ENCODE results near the gene INTS11. TPM values are rescaled to one million over a fixed set of nuclear protein-coding genes. Genes with fewer than 3 reads are reported as not detected.

INTS11 gene
- total and polyA plus RNA-seq, 2 of the 8 experiments (the other 6 are each of a cell fraction or from before 2014, with no cell fraction given) = 113 to 243 TPM

DNA sequence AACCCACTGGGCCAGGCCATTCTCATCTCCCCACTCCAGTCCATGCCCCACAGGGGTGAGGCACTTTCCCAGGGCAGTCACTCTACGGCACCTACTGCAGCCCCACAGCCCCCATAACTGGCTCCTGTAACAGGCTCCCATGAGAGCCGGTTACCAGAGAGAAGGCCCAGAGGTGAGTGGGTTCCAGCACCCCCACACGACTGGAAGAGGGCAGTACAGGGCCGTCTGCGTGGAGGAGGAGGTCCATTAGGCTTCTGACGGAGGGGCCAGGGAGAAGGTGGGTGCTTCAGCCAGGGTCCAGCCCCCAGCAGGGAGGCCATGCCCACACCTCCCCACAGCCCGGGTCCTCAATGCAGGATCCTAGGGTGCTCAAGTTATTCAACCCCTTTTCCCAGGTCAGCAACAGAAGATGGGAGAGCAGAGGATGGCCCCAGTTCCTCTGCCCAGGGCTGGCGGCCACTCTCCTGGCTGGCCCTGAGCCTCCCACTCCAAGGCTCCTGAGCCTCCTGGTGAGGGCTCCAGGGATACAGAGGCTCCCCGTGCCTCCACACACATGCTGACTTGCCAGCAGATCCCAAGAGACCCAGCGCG lies 18.3 kb downstream of the INTS11 start:
- Histone ChIP-seq H2BK15ac (ENCODE audit: low read length) (no peak overlapping the region), H3K4me1 (replicated peaks in 1 of 4; ENCODE audit: control insufficient read depth in 3 of 4, insufficient read depth in 4 of 4, low read length in 3 of 4) (peaks cover 0 to 40% (median 31%) of the 10 kb centered on the region in 4 experiments; a peak in 6 of 7 replicates), H2BK5ac (ENCODE audit: low read depth, low read length) (peak overlapping the region; percentile 78; the same call in 1 of the 2 replicates), H3K9ac (replicated peaks in 1 of 4; ENCODE audit: extremely low read depth in 1 of 4, low read depth in 3 of 4, low read length in 3 of 4) (no peak overlapping the region), H3K36me3 (ENCODE audit: control insufficient read depth in 2 of 4, insufficient read depth in 4 of 4, low read length in 3 of 4) (peaks cover 0 to 7% (median 4%) of the 10 kb centered on the region in 4 experiments; a peak in 4 of 8 replicates), H2AFZ (ENCODE audit: low read length) (no peak overlapping the region), H3K4me3 (ENCODE audit: extremely low read depth in 1 of 4, insufficient read depth in 2 of 4, low read depth in 3 of 4, low read length in 4 of 4) (peak overlapping the region in 2 of 4 experiments; percentile 65 to 91; a peak in 3 of 8 replicates), H3K56ac (replicated peaks; ENCODE audit: insufficient read length, low read depth, low read length) (no peak overlapping the region), H4K8ac (ENCODE audit: extremely low read depth, insufficient read depth, low read length) (no peak overlapping the region), H4K20me1 (replicated peaks in 1 of 2; ENCODE audit: control insufficient read depth in 1 of 2, insufficient read depth in 2 of 2, low read length in 2 of 2) (peaks cover 0 to 24% of the 10 kb centered on the region in 2 experiments), H3K23ac (ENCODE audit: insufficient read length) (no peak overlapping the region), H3K79me1 (ENCODE audit: low read depth, low read length) (peaks cover 4% of the 10 kb centered on the region; the same call in 1 of the 2 replicates), H3K23me2 (ENCODE audit: low read depth, low read length) (peaks cover 21% of the 10 kb centered on the region; the same call in 1 of the 2 replicates), H3K27me3 (replicated peaks in 1 of 4; ENCODE audit: control insufficient read depth in 3 of 4, extremely low read depth in 1 of 4, insufficient read depth in 3 of 4, low read length in 3 of 4) (peaks cover 0 to 4% (median 1%) of the 10 kb centered on the region in 4 experiments; a peak in 1 of 7 replicates), H2BK12ac (ENCODE audit: low read depth, low read length) (peak overlapping the region; percentile 10; the same call in 1 of the 2 replicates), H3K79me2 (ENCODE audit: control insufficient read depth in 1 of 2, insufficient read depth in 2 of 2, low read length in 2 of 2) (peaks cover 0 to 6% of the 10 kb centered on the region in 2 experiments; a peak in 1 of 4 replicates), H3K9me3 (ENCODE audit: insufficient read depth in 2 of 2, low read depth in 1 of 2, low read length in 1 of 2) (no peaks in the 10 kb centered on the region), H2AK5ac (ENCODE audit: low read depth, low read length) (no peak overlapping the region; the same call in 1 of the 2 replicates), H2BK120ac (replicated peaks; ENCODE audit: low read depth, low read length) (no peak overlapping the region), H4K5ac (ENCODE audit: insufficient read length, low read depth, low read length) (no peak overlapping the region), H3K14ac (ENCODE audit: insufficient read length) (no peak overlapping the region), H2BK20ac (ENCODE audit: low read length) (no peak overlapping the region), H3K4ac (replicated peaks; ENCODE audit: insufficient read length, low read depth, low read length) (no peak overlapping the region), H3K4me2 (ENCODE audit: insufficient read depth in 1 of 2, low read depth in 2 of 2, low read length in 2 of 2) (peak overlapping the region; percentile 66 to 95; a peak in 3 of 4 replicates), H3K18ac (ENCODE audit: extremely low read depth, low read length) (no peak overlapping the region; the same call in 1 of the 2 replicates), H4K91ac (replicated peaks; ENCODE audit: insufficient read length, low read length) (peak overlapping the region; percentile 56), H3K27ac (ENCODE audit: low read depth, low read length) (no peak overlapping the region)
- CTCF ChIA-PET (ENCODE audit: partially characterized antibody) = interaction anchor here (1.3 kb wide), 1 partner anchor 41 kb away, joined by 3 read pairs; no protein-coding TSS in a partner anchor
- WGBS, 2 experiments (ENCODE audit: extremely low coverage in 1 of 2, insufficient coverage in 1 of 2, insufficient read length in 1 of 2, insufficient replicate concordance in 2 of 2, low coverage in 1 of 2, low lambda C conversion rate in 2 of 2, missing lambda C conversion rate in 1 of 2) = 71% methylated on average over 10 of the region's 11 CpGs; no CpG with 5 or more reads in 1 of the 2 experiments
- FAIRE-seq (no peak), DNase-seq (ENCODE audit: low read depth in 1 of 2, low spot score in 2 of 2) (no peak)
- POLR2A ChIA-PET (ENCODE audit: partially characterized antibody) = interaction anchor here (0.5 to 1.5 kb wide), 4 partner anchors 11 to 47 kb away, joined by 3 to 5 read pairs (median 4); no protein-coding TSS in a partner anchor
- TF ChIP-seq RAD21 (IDR thresholded peaks at IDR 0.05 in 1 of 2, conservative IDR thresholded peaks at IDR 0.05 in 1 of 2; ENCODE audit: low read depth in 2 of 2, low read length in 2 of 2) (peak; percentile 14 to 39; a peak in 3 of 4 replicates), RXRA (IDR thresholded peaks at IDR 0.05; ENCODE audit: insufficient read depth, low read depth, low read length) (no peak), RBBP5 (IDR thresholded peaks at IDR 0.05; ENCODE audit: borderline replicate concordance, low read depth, low read length) (no peak), TAF7 (optimal IDR thresholded peaks at IDR 0.05; ENCODE audit: borderline replicate concordance, low read depth, low read length) (no peak), RNF2 (IDR thresholded peaks at IDR 0.05; ENCODE audit: borderline replicate concordance, low read depth, low read length, missing control alignments, poor library complexity, severe bottlenecking) (no peak), EGR1 (IDR thresholded peaks at IDR 0.05; ENCODE audit: borderline replicate concordance, low read depth, low read length) (no peak)
- TF ChIP-seq, protein P1, sequence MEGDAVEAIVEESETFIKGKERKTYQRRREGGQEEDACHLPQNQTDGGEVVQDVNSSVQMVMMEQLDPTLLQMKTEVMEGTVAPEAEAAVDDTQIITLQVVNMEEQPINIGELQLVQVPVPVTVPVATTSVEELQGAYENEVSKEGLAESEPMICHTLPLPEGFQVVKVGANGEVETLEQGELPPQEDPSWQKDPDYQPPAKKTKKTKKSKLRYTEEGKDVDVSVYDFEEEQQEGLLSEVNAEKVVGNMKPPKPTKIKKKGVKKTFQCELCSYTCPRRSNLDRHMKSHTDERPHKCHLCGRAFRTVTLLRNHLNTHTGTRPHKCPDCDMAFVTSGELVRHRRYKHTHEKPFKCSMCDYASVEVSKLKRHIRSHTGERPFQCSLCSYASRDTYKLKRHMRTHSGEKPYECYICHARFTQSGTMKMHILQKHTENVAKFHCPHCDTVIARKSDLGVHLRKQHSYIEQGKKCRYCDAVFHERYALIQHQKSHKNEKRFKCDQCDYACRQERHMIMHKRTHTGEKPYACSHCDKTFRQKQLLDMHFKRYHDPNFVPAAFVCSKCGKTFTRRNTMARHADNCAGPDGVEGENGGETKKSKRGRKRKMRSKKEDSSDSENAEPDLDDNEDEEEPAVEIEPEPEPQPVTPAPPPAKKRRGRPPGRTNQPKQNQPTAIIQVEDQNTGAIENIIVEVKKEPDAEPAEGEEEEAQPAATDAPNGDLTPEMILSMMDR (IDR thresholded peaks at IDR 0.05; ENCODE audit: control extremely low read depth in 1 of 3, insufficient read depth in 1 of 3, low read depth in 1 of 3, low read length in 3 of 3) = peak in 2 of 3 experiments; percentile 31 to 52; a peak in 3 of 4 replicates

All from H1 (cell line).